RWPE1 (cell line): ENCODE measurements around the gene NPC1L1.

Experiments used
- CTCF ChIA-PET: fragments of 350-600 bp; sonication (Branson Sonifier 250); formaldehyde crosslinking; extraction: SDS; loops from one replicate; lab custom pipeline; 2021; lab: Yijun Ruan, JAX
- POLR2A ChIA-PET: fragments of 400-600 bp; formaldehyde crosslinking; extraction: SDS; loops from one replicate; lab custom pipeline; 2020; ENCODE audit warnings: antibody characterized with exemption; ENCODE audit not compliant: low non-redundant PET; lab: Yijun Ruan, JAX
- DNase-seq: peaks from one replicate; pipeline ENCODE4 v3.0.0; 2012; ENCODE audit warnings: low spot score
- H3K27ac ChIP-seq: fragments of 450-650 bp; 2 replicates; pipeline ENCODE4 v1.5.1; 2017
- TF ChIP-seq, protein P1 (sequence below): fragments of 450-650 bp; conservative IDR thresholded peaks from 2 replicates; pipeline ENCODE4 v1.5.1; 2017; ENCODE audit warnings: low read depth, mild to moderate bottlenecking

NPC1L1 gene

DNA sequence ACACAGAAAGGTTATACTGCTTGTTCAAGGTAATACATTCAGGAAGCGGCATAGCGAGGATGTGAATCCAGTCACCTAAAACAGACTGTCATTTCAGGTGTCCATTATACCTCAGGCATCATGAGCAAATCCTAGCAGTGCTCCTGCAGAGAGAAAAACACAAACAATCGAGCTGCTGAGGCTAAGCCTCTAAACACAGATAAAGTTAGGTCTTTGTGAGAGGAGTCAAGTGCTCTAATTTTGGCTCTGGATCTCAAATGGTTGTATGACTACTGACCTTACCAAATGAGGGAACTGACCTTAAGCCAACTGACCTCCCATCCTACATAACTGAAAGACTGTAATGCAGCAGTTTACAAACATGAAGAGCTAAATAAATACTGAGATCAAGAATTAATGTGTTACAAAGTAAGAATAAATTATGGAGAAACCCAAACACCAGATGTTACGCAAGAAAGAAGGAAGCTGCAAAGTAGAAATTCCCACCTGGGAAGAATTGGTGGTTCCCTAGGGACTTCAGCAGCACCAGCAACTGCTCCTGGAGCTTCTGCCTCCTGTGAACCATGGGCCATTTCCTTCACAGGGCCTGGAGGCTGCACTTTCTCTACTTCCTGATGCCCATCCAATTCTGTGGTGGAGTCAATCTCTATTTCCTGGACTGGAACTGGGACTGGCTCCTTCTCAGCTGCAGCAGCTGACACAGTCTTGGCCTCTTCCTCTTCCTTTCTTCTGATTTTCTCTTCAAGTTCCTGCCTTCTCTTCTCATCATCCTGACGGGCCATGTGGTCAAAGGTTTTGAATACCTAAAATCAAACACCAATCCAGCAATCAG lies 56.4 kb downstream of the NPC1L1 start:
- no peak overlapping the region for H3K27ac ChIP-seq
- TF ChIP-seq, protein P1, sequence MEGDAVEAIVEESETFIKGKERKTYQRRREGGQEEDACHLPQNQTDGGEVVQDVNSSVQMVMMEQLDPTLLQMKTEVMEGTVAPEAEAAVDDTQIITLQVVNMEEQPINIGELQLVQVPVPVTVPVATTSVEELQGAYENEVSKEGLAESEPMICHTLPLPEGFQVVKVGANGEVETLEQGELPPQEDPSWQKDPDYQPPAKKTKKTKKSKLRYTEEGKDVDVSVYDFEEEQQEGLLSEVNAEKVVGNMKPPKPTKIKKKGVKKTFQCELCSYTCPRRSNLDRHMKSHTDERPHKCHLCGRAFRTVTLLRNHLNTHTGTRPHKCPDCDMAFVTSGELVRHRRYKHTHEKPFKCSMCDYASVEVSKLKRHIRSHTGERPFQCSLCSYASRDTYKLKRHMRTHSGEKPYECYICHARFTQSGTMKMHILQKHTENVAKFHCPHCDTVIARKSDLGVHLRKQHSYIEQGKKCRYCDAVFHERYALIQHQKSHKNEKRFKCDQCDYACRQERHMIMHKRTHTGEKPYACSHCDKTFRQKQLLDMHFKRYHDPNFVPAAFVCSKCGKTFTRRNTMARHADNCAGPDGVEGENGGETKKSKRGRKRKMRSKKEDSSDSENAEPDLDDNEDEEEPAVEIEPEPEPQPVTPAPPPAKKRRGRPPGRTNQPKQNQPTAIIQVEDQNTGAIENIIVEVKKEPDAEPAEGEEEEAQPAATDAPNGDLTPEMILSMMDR: no peak
- ChIA-PET POLR2A (no interaction called here), CTCF (interaction anchor here (1.6 kb wide), 1 partner anchor 81 kb away, joined by 8 read pairs; no protein-coding TSS in a partner anchor)
- no peak for DNase-seq

DNA sequence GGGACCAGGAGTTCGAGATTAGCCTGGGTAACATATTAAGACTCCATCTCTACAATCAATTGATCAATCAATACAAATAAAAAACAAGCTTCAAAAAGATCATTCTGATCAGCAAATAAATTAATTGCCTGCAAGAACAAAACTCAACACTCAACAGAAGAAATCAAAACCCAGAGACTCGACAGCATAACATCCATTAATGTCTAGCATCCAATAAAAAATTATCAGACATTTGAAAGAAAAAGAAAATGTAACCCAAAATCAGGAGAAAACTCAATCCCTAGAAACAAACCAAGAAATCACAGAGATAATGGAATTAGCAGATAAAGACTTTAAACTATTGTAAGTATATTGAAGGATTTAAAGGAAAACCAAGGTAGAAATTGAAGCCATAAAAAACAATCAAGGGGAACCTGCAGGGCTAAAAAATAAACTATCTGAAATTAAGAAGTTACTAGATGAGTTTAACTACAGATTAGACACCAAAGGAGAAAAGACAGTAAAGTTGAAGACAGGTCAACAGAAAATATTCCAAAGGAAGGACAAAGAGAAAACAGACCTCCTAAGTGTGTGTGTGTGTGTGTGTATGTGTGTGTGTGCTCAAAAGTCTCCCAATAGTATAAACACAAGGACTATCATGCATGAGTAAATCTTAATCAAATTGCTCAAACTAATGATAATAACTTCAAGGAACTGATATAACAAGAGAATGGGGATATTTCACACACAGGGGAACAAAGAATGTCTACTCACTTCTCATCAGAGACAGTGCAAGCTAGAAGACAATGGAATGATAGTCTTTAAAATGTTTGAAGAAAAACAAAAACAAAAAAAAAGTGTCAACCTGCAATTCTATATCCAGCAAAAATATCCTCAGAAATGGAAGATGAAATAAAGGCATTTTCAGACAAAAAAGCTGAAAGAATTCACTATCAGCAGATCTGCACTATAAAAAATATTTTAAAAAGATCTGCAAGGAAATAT lies 58.3 kb downstream of the NPC1L1 start:
- ChIA-PET CTCF (interaction anchor here (0.7 kb wide), 1 partner anchor 83 kb away, joined by 6 read pairs; no protein-coding TSS in a partner anchor), POLR2A (no interaction called here)
- H3K27ac ChIP-seq: no peak overlapping the region
- DNase-seq: no peak
- TF ChIP-seq, protein P1: no peak

DNA sequence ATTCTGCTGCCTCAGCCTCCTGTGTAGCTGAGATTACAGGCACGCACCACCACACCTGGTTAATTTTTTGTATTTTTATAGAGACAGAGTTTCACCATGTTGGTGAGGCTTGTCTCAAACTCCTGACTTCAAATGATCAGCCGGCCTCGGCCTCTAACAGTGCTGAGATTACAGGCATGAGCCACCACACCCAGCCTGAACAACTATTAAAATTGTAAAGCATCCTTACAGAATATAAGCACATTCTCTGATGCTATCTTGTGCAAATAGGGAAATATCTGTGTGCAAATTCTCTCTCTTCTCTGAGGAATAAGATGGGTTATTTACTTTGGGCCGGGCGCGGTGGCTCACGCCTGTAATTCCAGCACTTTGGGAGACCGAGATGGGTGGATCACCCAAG lies 63.2 kb downstream of the NPC1L1 start:
- ChIA-PET POLR2A (no interaction called here), CTCF (interaction anchor here (0.6 to 1.1 kb wide), 5 partner anchors 12 to 306 kb away, joined by 3 to 10 read pairs (median 4); no protein-coding TSS in a partner anchor)
- H3K27ac ChIP-seq: peak overlapping the region; percentile 22
- DNase-seq: no peak
- TF ChIP-seq, protein P1: no peak

DNA sequence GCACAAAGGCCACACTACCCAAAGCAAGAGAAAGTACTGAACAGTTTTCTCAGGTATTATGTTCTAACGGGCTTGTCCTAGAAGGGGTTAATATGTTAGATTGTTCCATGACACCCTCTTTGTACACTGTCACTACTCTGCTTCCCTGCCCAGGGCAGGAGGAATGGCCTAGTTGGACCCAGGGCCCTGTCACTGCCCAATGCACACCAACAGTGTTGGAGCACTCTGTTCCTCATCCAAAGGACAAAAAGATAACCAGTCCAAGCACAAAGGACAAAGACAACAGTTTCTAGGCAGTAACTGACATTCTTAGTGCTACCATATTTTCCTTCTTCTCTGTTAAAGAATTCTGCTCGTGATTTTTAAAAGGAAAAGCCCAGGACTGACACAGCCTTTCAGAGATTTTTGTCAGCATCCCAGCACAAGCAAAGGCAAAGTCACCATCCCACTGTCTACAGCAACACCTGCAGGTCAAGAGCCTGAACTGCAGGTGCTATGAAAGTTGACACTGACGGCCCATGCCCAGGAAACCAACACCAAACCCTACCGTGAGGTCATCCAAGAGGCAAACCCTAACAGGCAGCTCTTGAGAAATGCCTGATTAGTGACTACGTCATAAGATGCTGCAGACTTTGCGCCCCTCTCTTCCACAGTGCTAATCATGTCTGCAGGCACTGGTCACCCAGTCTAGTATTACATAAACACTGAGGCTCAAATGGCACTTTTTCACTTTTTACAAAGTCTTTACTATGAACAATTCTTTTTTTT lies 63.9 kb downstream of the NPC1L1 start:
- peak; percentile 92 for DNase-seq
- TF ChIP-seq, protein P1: peak; percentile 95
- CTCF ChIA-PET: interaction anchor here (0.6 to 1.1 kb wide), 5 partner anchors 12 to 305 kb away, joined by 3 to 10 read pairs (median 4); no protein-coding TSS in a partner anchor
- H3K27ac ChIP-seq: peak overlapping the region; percentile 22
- POLR2A ChIA-PET: no interaction called here

DNA sequence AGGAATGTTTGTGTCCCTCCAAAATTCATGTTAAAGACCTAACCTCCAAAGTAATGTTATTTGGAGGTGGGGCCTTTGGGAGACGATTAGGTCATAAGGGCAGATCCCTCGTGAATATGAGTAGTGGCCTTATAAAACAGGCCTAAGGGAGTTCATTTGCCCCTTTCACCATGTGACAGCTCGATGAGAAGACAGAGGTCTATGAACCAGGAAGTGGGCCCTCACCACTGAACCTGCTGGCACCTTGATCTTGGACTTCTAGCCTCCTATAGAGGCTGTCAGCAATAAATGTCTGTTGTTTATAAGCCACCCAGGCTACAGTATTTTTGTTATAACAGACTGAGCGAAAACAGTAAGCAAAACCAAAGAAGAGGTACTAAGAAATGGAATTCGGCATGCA lies 64.8 kb downstream of the NPC1L1 start:
- ChIA-PET POLR2A (no interaction called here), CTCF (interaction anchor here (1.5 kb wide), 1 partner anchor 236 kb away, joined by 5 read pairs; no protein-coding TSS in a partner anchor)
- TF ChIP-seq, protein P1: no peak
- no peak overlapping the region for H3K27ac ChIP-seq
- no peak for DNase-seq
